ENCODE results near the gene EML1.

GRCh38 chr14:99773521-99774497 is 19.4 kb upstream of the EML1 start:
- TF ChIP-seq CTCF (IDR thresholded peaks at IDR 0.05), result no peak
- TF ChIP-seq ZFX (IDR thresholded peaks at IDR 0.05; ENCODE audit: borderline replicate concordance), result no peak

Measured in 22Rv1 (cell line).